Transverse colon (tissue), 4 donors: ENCODE data around the gene CALHM4. TPM values are rescaled to one million over a fixed set of nuclear protein-coding genes. Genes with fewer than 3 reads are reported as not detected.

Source experiments
- DNase-seq: peaks from one replicate; pipeline ENCODE4 v3.0.0-alpha.2; 2019
- H3K27ac ChIP-seq, 4 donors: fragments of 200-600 bp; sonication (generic); 2 replicates each; pipeline ENCODE4 v1.5.1; 2016 to 2018; ENCODE audit warnings: inconsistent platforms in 4 of 4
- H3K27me3 ChIP-seq: fragments of 200-600 bp; sonication (generic); 2 replicates; pipeline ENCODE4 v1.5.1; 2017; ENCODE audit warnings: inconsistent platforms
- H3K36me3 ChIP-seq, 4 donors: fragments of 200-600 bp; sonication (generic); 2 replicates each; pipeline ENCODE4 v1.5.1; 2017 to 2019; ENCODE audit warnings: inconsistent platforms in 4 of 4
- H3K4me1 ChIP-seq, 4 donors: fragments of 200-600 bp; sonication (generic); 2 replicates each; pipeline ENCODE4 v1.5.1; 2017 to 2020; ENCODE audit warnings: inconsistent platforms in 4 of 4
- H3K4me3 ChIP-seq, 4 donors: fragments of 200-600 bp; sonication (generic); 1 replicate in 1 of 4; 2 replicates in 3 of 4; pipeline versions ENCODE4 v1.5.1 to v1.6.1; 2017 to 2019; ENCODE audit warnings: inconsistent platforms in 4 of 4
- H3K9me3 ChIP-seq, 2 donors: fragments of 200-600 bp; sonication (generic); 2 replicates each; pipeline ENCODE4 v1.5.1; 2017 to 2019; ENCODE audit warnings: inconsistent platforms in 2 of 2
- CTCF ChIP-seq, 5 experiments: fragments of 200-600 bp in 3 of 5; fragments of 450-650 bp in 2 of 5; sonication (generic) in 3 of 5; IDR thresholded peaks; 1 replicate in 2 of 5; 2 replicates in 3 of 5; pipeline ENCODE4 v1.5.1; 2016 to 2017; ENCODE audit warnings: antibody characterized with exemption in 5 of 5, inconsistent platforms in 3 of 5, mild to moderate bottlenecking in 2 of 5, moderate library complexity in 1 of 5
- EP300 ChIP-seq: sonication (generic); formaldehyde crosslinking; IDR thresholded peaks from one replicate; pipeline ENCODE4 v1.6.1; 2017; ENCODE audit warnings: antibody characterized with exemption, low read depth
- POLR2A ChIP-seq: fragments of 450-650 bp; IDR thresholded peaks from one replicate; pipeline ENCODE4 v1.6.1; 2016; ENCODE audit warnings: antibody characterized with exemption, mild to moderate bottlenecking, moderate library complexity
- POLR2AphosphoS5 ChIP-seq, 3 donors: sonication (generic); formaldehyde crosslinking; IDR thresholded peaks; one replicate each; pipeline ENCODE4 v1.6.1; 2016; ENCODE audit warnings: antibody characterized with exemption in 3 of 3
- WGBS, 2 donors: methylation state at CpG; one replicate each; pipeline ENCODE4 v1.1.5; 2018; ENCODE audit warnings: low coverage in 1 of 2; 5-methylcytosine and 5-hydroxymethylcytosine counted together
- in situ Hi-C, 4 donors: fragments of 200-750 bp; cut with MboI; loops; one replicate each; pipeline versions ENCODE4 v1.15.0 to v1.15.1; 2017; ENCODE audit warnings: low sequenced_read_pairs in 3 of 4, low pct_ligation_motif_present in 1 of 4, low pct_unique_long_range_greater_than_20kb in 1 of 4
- intact Hi-C: fragments of 100-400 bp; cut with DNase I; formaldehyde crosslinking; loops from one replicate; pipeline ENCODE4 v1.15.1; 2023; ENCODE audit warnings: low total_unique reads
- total RNA-seq, 4 donors: library from RNA; depleted of rRNA; stranded (reverse); fragments of >200 nt; gene quantifications; one replicate each; pipeline ENCODE4 v1.1.0, GENCODE V29; 2016

CALHM4 gene
- total RNA-seq, 4 donors from 2014 or later: not detected

GRCh38 chr6:116515141-116515540 lies 38.4 kb upstream of the CALHM4 start:
- no peaks in the 10 kb centered on the region for H3K36me3 ChIP-seq
- H3K27me3 ChIP-seq: no peaks in the 10 kb centered on the region
- no peaks in the 10 kb centered on the region for H3K9me3 ChIP-seq
- no peak for TF ChIP-seq CTCF (IDR thresholded peaks at IDR 0.05)
- TF ChIP-seq EP300: no peak
- TF ChIP-seq POLR2A: no peak
- TF ChIP-seq POLR2AphosphoS5 (IDR thresholded peaks at IDR 0.05): no peak
- H3K4me3 ChIP-seq: no peak overlapping the region
- H3K27ac ChIP-seq: no peak overlapping the region
- H3K4me1 ChIP-seq: peaks cover 0 to 19% (median 0%) of the 10 kb centered on the region in 4 donors
- intact Hi-C loops (no loop called here), in situ Hi-C loops (no loop called here)
- no peak for DNase-seq

DNA sequence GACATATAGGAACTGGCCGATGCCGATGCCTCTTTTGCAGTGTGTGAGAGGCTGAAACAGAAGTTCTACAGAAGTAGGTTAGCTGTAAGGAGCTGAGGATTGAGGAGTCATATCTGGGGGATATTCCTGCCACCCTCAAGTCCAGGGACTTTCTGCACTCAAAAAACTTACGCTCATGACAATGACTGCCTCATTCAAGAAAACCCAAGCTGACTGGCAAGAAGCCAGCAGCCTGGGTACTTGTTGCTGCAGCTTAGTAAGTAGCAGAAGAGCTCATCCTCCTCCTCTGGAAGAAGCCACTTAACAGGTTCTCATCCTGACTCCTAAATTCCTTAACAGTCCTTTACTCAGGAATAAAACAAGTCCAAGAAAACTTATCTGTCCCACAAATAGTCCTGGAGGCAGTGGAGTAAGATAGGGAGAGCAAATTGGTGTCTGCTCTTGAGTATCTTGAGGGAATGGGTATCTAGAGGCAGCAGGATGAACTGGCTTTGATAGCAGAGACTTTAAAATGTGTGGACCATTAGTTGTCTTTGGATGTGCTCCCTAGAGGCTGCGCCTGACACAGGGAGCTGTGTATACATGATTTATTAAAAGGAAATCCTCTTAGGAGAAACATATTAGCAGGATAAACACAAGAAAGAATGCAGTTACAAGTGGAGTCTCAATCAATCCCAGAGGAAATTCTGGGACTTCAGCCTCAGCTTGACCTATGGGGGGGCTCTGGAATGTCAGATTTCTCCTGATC lies 34.8 kb upstream of the CALHM4 start:
- no peaks in the 10 kb centered on the region for H3K36me3 ChIP-seq
- H3K27me3 ChIP-seq: no peaks in the 10 kb centered on the region
- in situ Hi-C loops: no loop called here
- H3K4me3 ChIP-seq: no peak overlapping the region
- DNase-seq: no peak
- H3K9me3 ChIP-seq: no peaks in the 10 kb centered on the region
- TF ChIP-seq POLR2AphosphoS5 (IDR thresholded peaks at IDR 0.05) (no peak), EP300 (no peak)
- H3K4me1 ChIP-seq: peaks cover 0 to 4% (median 0%) of the 10 kb centered on the region in 4 donors
- no peak overlapping the region for H3K27ac ChIP-seq
- 83 to 85% methylated on average over 3 to 4 of the region's 4 CpGs for WGBS, 2 donors
- intact Hi-C loops: no loop called here

- intact Hi-C loops (no loop called here), in situ Hi-C loops (no loop called here)
- WGBS, 2 donors: 90 to 100% methylated on average over 2 of the region's 2 CpGs
These were observed 30.7 kb upstream of the CALHM4 start for GRCh38 chr6:116522896-116523295.

DNA sequence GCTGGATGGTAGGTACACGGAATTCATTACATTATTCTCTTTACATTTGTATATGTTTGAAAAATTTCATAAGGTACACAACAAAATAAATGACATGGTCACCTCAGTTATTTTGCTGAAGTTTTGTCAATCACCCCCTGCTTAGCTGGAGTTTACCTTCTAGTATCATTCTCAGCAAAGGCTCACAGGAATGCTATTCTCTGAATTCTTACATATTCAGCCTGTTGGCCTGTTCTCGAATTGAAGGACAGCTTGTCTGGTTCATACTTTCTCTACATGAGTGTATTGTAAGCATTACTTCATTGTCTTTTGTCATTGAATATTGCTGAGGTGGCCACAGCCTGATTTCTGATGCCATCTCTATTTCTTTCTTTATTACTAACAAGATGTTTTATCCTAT lies 29.3 kb upstream of the CALHM4 start:
- TF ChIP-seq POLR2AphosphoS5 (IDR thresholded peaks at IDR 0.05) (no peak), CTCF (IDR thresholded peaks at IDR 0.05) (no peak), EP300 (no peak), POLR2A (no peak)
- Histone ChIP-seq H3K4me1 (no peaks in the 10 kb centered on the region), H3K27ac (no peak overlapping the region), H3K27me3 (no peaks in the 10 kb centered on the region), H3K9me3 (no peaks in the 10 kb centered on the region), H3K4me3 (no peak overlapping the region), H3K36me3 (no peaks in the 10 kb centered on the region)
- in situ Hi-C loops: no loop called here
- WGBS, 2 donors: 65 to 100% methylated on average over 2 of the region's 2 CpGs
- intact Hi-C loops: no loop called here
- DNase-seq: no peak

More at GRCh38 chr6:116522896-116523295, 30.7 kb upstream of the CALHM4 start:
- no peaks in the 10 kb centered on the region for H3K36me3 ChIP-seq
- no peaks in the 10 kb centered on the region for H3K27me3 ChIP-seq
- no peak overlapping the region for H3K4me3 ChIP-seq
- no peaks in the 10 kb centered on the region for H3K4me1 ChIP-seq
- TF ChIP-seq CTCF (IDR thresholded peaks at IDR 0.05) (no peak), POLR2A (no peak), EP300 (no peak), POLR2AphosphoS5 (IDR thresholded peaks at IDR 0.05) (no peak)
- no peak overlapping the region for H3K27ac ChIP-seq
- no peak for DNase-seq
- H3K9me3 ChIP-seq: no peaks in the 10 kb centered on the region

- TF ChIP-seq CTCF (IDR thresholded peaks at IDR 0.05) (no peak), POLR2A (no peak), POLR2AphosphoS5 (IDR thresholded peaks at IDR 0.05) (no peak), EP300 (no peak)
- 73 to 82% methylated on average over 1 of the region's 1 CpG for WGBS, 2 donors
These were observed 25.4 kb upstream of the CALHM4 start for GRCh38 chr6:116528133-116528532.

More at GRCh38 chr6:116528133-116528532, 25.4 kb upstream of the CALHM4 start:
- Histone ChIP-seq H3K4me1 (no peaks in the 10 kb centered on the region), H3K27me3 (peaks cover 6% of the 10 kb centered on the region), H3K9me3 (no peaks in the 10 kb centered on the region), H3K4me3 (no peak overlapping the region), H3K27ac (no peak overlapping the region), H3K36me3 (no peaks in the 10 kb centered on the region)
- intact Hi-C loops: no loop called here
- no peak for DNase-seq
- in situ Hi-C loops: no loop called here
